Measurements from ENCODE around the gene ACKR2. TPM values are rescaled to one million over a fixed set of nuclear protein-coding genes. Genes with fewer than 3 reads are reported as not detected.

ACKR2 gene
- total and polyA plus RNA-seq, 2 of the 13 experiments (the other 11 are each of a cell fraction or from before 2014, with no cell fraction given), result 1.1 to 1.9 TPM

- H4K20me1 ChIP-seq (ENCODE audit: insufficient read depth, low read length), result no peaks in the 10 kb centered on the region
- no peaks in the 10 kb centered on the region for H3K79me2 ChIP-seq (ENCODE audit: insufficient read depth, low read length)
- ATAC-seq, result no peak
- H3K9ac ChIP-seq (ENCODE audit: insufficient read depth, low read depth, low read length), result no peak overlapping the region
- intact Hi-C loops (cut with micrococcal nuclease; ENCODE audit: unreplicated experiment), result no loop called here
- H3K36me3 ChIP-seq (replicated peaks in 1 of 2; ENCODE audit: control insufficient read depth in 1 of 2, insufficient read depth in 2 of 2, low read length in 2 of 2), result no peaks in the 10 kb centered on the region
- FAIRE-seq, result no peak
- H2AFZ ChIP-seq (ENCODE audit: low read length), result no peak overlapping the region
- in situ Hi-C loops (cut with HindIII; ENCODE audit: extremely low pct_ligation_motif_present, low pct_unique_long_range_greater_than_20kb), result no loop called here
- H3K27me3 ChIP-seq (ENCODE audit: control insufficient read depth in 1 of 2, insufficient read depth in 2 of 2, low read length in 2 of 2), result peaks cover 0 to 5% of the 10 kb centered on the region in 2 experiments; a peak in 2 of 5 replicates
- no peak for DNase-seq (ENCODE audit: low spot score)
- no peak overlapping the region for H3K4me2 ChIP-seq (ENCODE audit: low read depth, low read length)
- H3K4me3 ChIP-seq (replicated peaks in 1 of 3; ENCODE audit: insufficient read depth in 1 of 3, low read depth in 2 of 3, low read length in 3 of 3), result no peak overlapping the region
- H3K4me1 ChIP-seq (ENCODE audit: insufficient read depth, low read length), result peaks cover 32% of the 10 kb centered on the region
- H3K27ac ChIP-seq (ENCODE audit: extremely low read length, insufficient read depth, low read length), result no peak overlapping the region
- BruUV-seq (replicated peaks), result no TSS peak
- CTCF ChIA-PET (ENCODE audit: low intra/inter-chr PET ratio, low total read pairs), result no interaction called here
- POLR2A ChIA-PET, result no interaction called here
- H3K9me3 ChIP-seq (ENCODE audit: low read length), result no peaks in the 10 kb centered on the region
- TF ChIP-seq KAT7 (CRISPR knock-in tag; IDR thresholded peaks at IDR 0.05; ENCODE audit: borderline replicate concordance), result no peak
- no peak for TF ChIP-seq SIN3B (IDR thresholded peaks at IDR 0.05; ENCODE audit: low read length)
- TF ChIP-seq KAT8 (CRISPR knock-in tag; IDR thresholded peaks at IDR 0.05), result no peak
- TF ChIP-seq HNRNPUL1 (IDR thresholded peaks at IDR 0.05; ENCODE audit: low read depth, low read length), result no peak
- TF ChIP-seq ZNF432 (CRISPR knock-in tag; IDR thresholded peaks at IDR 0.05; ENCODE audit: borderline replicate concordance), result no peak
- TF ChIP-seq XBP1 (CRISPR knock-in tag; IDR thresholded peaks at IDR 0.05), result no peak
- TF ChIP-seq SIX4 (CRISPR knock-in tag; IDR thresholded peaks at IDR 0.05), result no peak
- no peak for TF ChIP-seq ZNF263 (CRISPR knock-in tag; IDR thresholded peaks at IDR 0.05)
- no peak for TF ChIP-seq ZBTB4 (CRISPR knock-in tag; IDR thresholded peaks at IDR 0.05; ENCODE audit: borderline replicate concordance)
- no peak for TF ChIP-seq SNAPC4 (CRISPR knock-in tag; IDR thresholded peaks at IDR 0.05)
- no peak for TF ChIP-seq ZNF282 (IDR thresholded peaks at IDR 0.05; ENCODE audit: partially characterized antibody)
- TF ChIP-seq CREB3 (CRISPR knock-in tag; IDR thresholded peaks at IDR 0.05), result no peak
- no peak for TF ChIP-seq LCORL (IDR thresholded peaks at IDR 0.05)
- no peak for TF ChIP-seq LCORL (CRISPR knock-in tag; IDR thresholded peaks at IDR 0.05)
- no peak for TF ChIP-seq TSC22D2 (CRISPR knock-in tag; IDR thresholded peaks at IDR 0.05; ENCODE audit: borderline replicate concordance)
Observed at GRCh38 chr3:42898896-42899675, 89.8 kb downstream of the ACKR2 start.
